ENCODE data around the gene THOC5.
"Not testable (repeated sequence)": the region's sequence is repeated elsewhere in the genome, so short reads cannot be mapped to it uniquely, and the experiment has no call there.

THOC5 gene

GRCh38 chr22:29509298-29509697 is 44.3 kb downstream of the THOC5 start:
- no peak for DNase-seq (ENCODE audit: low read depth)

- peak; percentile 78 for DNase-seq (ENCODE audit: low read depth)
Observed at GRCh38 chr22:29503811-29504372, 49.7 kb downstream of the THOC5 start.

- DNase-seq (ENCODE audit: low read depth), result no peak
Observed at GRCh38 chr22:29499852-29500251, 53.7 kb downstream of the THOC5 start.

GRCh38 chr22:29493636-29494035 is 59.9 kb downstream of the THOC5 start:
- DNase-seq (ENCODE audit: low read depth), result no peak

- DNase-seq (ENCODE audit: low read depth), result no peak
Observed at GRCh38 chr22:29491012-29491411, 62.5 kb downstream of the THOC5 start.

- DNase-seq (ENCODE audit: low read depth), result not testable (repeated sequence)
Observed at GRCh38 chr22:29489127-29489780, 64.3 kb downstream of the THOC5 start.

GRCh38 chr22:29487426-29487986 is 66.1 kb downstream of the THOC5 start:
- no peak for DNase-seq (ENCODE audit: low read depth)

GRCh38 chr22:29485448-29485847 is 68.1 kb downstream of the THOC5 start:
- DNase-seq (ENCODE audit: low read depth), result no peak

GRCh38 chr22:29484642-29485041 is 68.9 kb downstream of the THOC5 start:
- DNase-seq (ENCODE audit: low read depth), result no peak

- no peak for DNase-seq (ENCODE audit: low read depth)
Observed at GRCh38 chr22:29483254-29483653, 70.3 kb downstream of the THOC5 start.

- no peak for DNase-seq (ENCODE audit: low read depth)
Observed at GRCh38 chr22:29482726-29483125, 70.8 kb downstream of the THOC5 start.

- no peak for DNase-seq (ENCODE audit: low read depth)
Observed at GRCh38 chr22:29482253-29482652, 71.3 kb downstream of the THOC5 start.

- no peak for DNase-seq (ENCODE audit: low read depth)
Observed at GRCh38 chr22:29481265-29482000, 72.1 kb downstream of the THOC5 start.

GRCh38 chr22:29480512-29481264 is 72.9 kb downstream of the THOC5 start:
- DNase-seq (ENCODE audit: low read depth), result no peak

GRCh38 chr22:29480262-29480511 is 73.4 kb downstream of the THOC5 start:
- no peak for DNase-seq (ENCODE audit: low read depth)

GRCh38 chr22:29479417-29480261 is 73.9 kb downstream of the THOC5 start, which contains the start of gene NEFH:
Gene NEFH, plus strand, starts transcription at chr22:29480218. Its CDS starts 45 bp downstream, at chr22:29480263.
- no peak for DNase-seq (ENCODE audit: low read depth)

GRCh38 chr22:29478326-29479276 is 75.0 kb downstream of the THOC5 start:
- DNase-seq (ENCODE audit: low read depth), result no peak

GRCh38 chr22:29477723-29478318 is 75.7 kb downstream of the THOC5 start:
- no peak for DNase-seq (ENCODE audit: low read depth)

- DNase-seq (ENCODE audit: low read depth), result no peak
Observed at GRCh38 chr22:29476116-29476515, 77.4 kb downstream of the THOC5 start.

GRCh38 chr22:29475550-29475949 is 78.0 kb downstream of the THOC5 start:
- no peak for DNase-seq (ENCODE audit: low read depth)
